H9 (cell line): ENCODE measurements around the gene ERC2. TPM values are rescaled to one million over a fixed set of nuclear protein-coding genes. Genes with fewer than 3 reads are reported as not detected.

Source experiments
- DNase-seq: peaks from one replicate; pipeline ENCODE4 v3.0.0-alpha.2; 2017
- H2AFZ ChIP-seq: one replicate; pipeline ENCODE4 v1.6.1; 2013; ENCODE audit warnings: mild to moderate bottlenecking, low read length, control low read depth, moderate library complexity
- H2AK5ac ChIP-seq: 2 replicates; pipeline ENCODE4 v1.6.1; 2013; ENCODE audit warnings: low read length, control low read depth, mixed read lengths; ENCODE audit not compliant: insufficient read length
- H2BK120ac ChIP-seq: one replicate; pipeline ENCODE4 v1.6.1; 2013; ENCODE audit warnings: low read depth, mild to moderate bottlenecking, low read length, control low read depth, inconsistent platforms; ENCODE audit not compliant: poor library complexity, severe bottlenecking
- H2BK12ac ChIP-seq: 2 replicates; pipeline ENCODE4 v1.6.1; 2013; ENCODE audit warnings: low read length, control low read depth, mixed read lengths, low read depth; ENCODE audit not compliant: insufficient read length
- H2BK15ac ChIP-seq: 2 replicates; pipeline ENCODE4 v1.6.1; 2013; ENCODE audit warnings: low read depth, low read length, control low read depth
- H2BK20ac ChIP-seq: one replicate; pipeline ENCODE4 v1.6.1; 2013; ENCODE audit warnings: low read depth, mild to moderate bottlenecking, low read length, control low read depth, inconsistent platforms; ENCODE audit not compliant: poor library complexity, severe bottlenecking
- H2BK5ac ChIP-seq: 2 replicates; pipeline ENCODE4 v1.6.1; 2013; ENCODE audit warnings: low read length, control low read depth, mixed read lengths; ENCODE audit not compliant: insufficient read length
- H3K14ac ChIP-seq: 2 replicates; pipeline ENCODE4 v1.6.1; 2013; ENCODE audit warnings: low read length, control low read depth; ENCODE audit not compliant: insufficient read depth
- H3K18ac ChIP-seq: 2 replicates; pipeline ENCODE4 v1.6.1; 2013; ENCODE audit warnings: low read depth, mild to moderate bottlenecking, mixed read lengths, low read length, control low read depth; ENCODE audit not compliant: insufficient read length
- H3K23ac ChIP-seq: 2 replicates; pipeline ENCODE4 v1.6.1; 2013; ENCODE audit warnings: low read length, control low read depth, mixed read lengths, low read depth; ENCODE audit not compliant: insufficient read length
- H3K23me2 ChIP-seq: 2 replicates; pipeline ENCODE4 v1.6.1; 2013; ENCODE audit warnings: low read depth, mild to moderate bottlenecking, mixed read lengths, low read length, control low read depth; ENCODE audit not compliant: insufficient read length, poor library complexity, severe bottlenecking
- H3K27ac ChIP-seq: 2 replicates; pipeline ENCODE4 v1.5.1; 2013; ENCODE audit warnings: low read length, control low read depth, mixed read lengths, low read depth; ENCODE audit not compliant: insufficient read length
- H3K27me3 ChIP-seq: 2 replicates; pipeline ENCODE4 v1.6.1; 2013; ENCODE audit warnings: low read length, control low read depth, inconsistent platforms; ENCODE audit not compliant: insufficient read depth
- H3K4ac ChIP-seq: 2 replicates; pipeline ENCODE4 v1.6.1; 2013; ENCODE audit warnings: low read depth, mild to moderate bottlenecking, control low read depth, inconsistent platforms, low read length, moderate library complexity
- H3K4me1 ChIP-seq: 2 replicates; pipeline ENCODE4 v1.6.1; 2013; ENCODE audit warnings: low read length, control low read depth, inconsistent platforms; ENCODE audit not compliant: insufficient read depth
- H3K4me2 ChIP-seq: 2 replicates; pipeline ENCODE4 v1.6.1; 2013; ENCODE audit warnings: low read length, control low read depth, mixed read lengths; ENCODE audit not compliant: insufficient read length, insufficient read depth
- H3K56ac ChIP-seq: 2 replicates; pipeline ENCODE4 v1.6.1; 2013; ENCODE audit warnings: low read depth, mild to moderate bottlenecking, mixed read lengths, low read length, control low read depth; ENCODE audit not compliant: insufficient read length
- H3K79me1 ChIP-seq: 2 replicates; pipeline ENCODE4 v1.6.1; 2013; ENCODE audit warnings: low read depth, mild to moderate bottlenecking, moderate library complexity, low read length, control low read depth, inconsistent platforms; ENCODE audit not compliant: insufficient read depth, poor library complexity, severe bottlenecking
- H3K79me2 ChIP-seq: 2 replicates; pipeline ENCODE4 v1.6.1; 2013; ENCODE audit warnings: low read length, control low read depth, inconsistent platforms; ENCODE audit not compliant: insufficient read depth
- H3K9ac ChIP-seq: 2 replicates; pipeline ENCODE4 v1.6.1; 2013; ENCODE audit warnings: low read length, control low read depth, mixed read lengths; ENCODE audit not compliant: insufficient read length; ENCODE audit errors: extremely low read depth
- H3K9me3 ChIP-seq: one replicate; pipeline ENCODE4 v1.6.1; 2013; ENCODE audit warnings: low read depth, low read length, inconsistent platforms; ENCODE audit not compliant: control insufficient read depth
- H3T11ph ChIP-seq: one replicate; pipeline ENCODE4 v1.6.1; 2013; ENCODE audit warnings: mild to moderate bottlenecking, low read length, control low read depth, inconsistent platforms
- H4K20me1 ChIP-seq: one replicate; pipeline ENCODE4 v1.6.1; 2013; ENCODE audit not compliant: control insufficient read depth, insufficient read length, insufficient read depth
- H4K5ac ChIP-seq: 2 replicates; pipeline ENCODE4 v1.6.1; 2013; ENCODE audit warnings: low read depth, mild to moderate bottlenecking, mixed read lengths, low read length, control low read depth; ENCODE audit not compliant: insufficient read length
- H4K8ac ChIP-seq: replicated peaks from 2 replicates; pipeline ENCODE4 v1.6.1; 2013; ENCODE audit warnings: low read length, control low read depth, mixed read lengths, low read depth; ENCODE audit not compliant: insufficient read length
- H4K91ac ChIP-seq: 2 replicates; pipeline ENCODE4 v1.6.1; 2013; ENCODE audit warnings: low read depth, mild to moderate bottlenecking, moderate library complexity, mixed read lengths, low read length, control low read depth; ENCODE audit not compliant: insufficient read length
- H3K27ac Mint-ChIP-seq, 3 experiments: 2 replicates in 2 of 3; 3 replicates in 1 of 3; pipeline ENCODE4 v1.8.0; 2020 to 2021; ENCODE audit warnings: mixed read lengths in 3 of 3, mild to moderate bottlenecking in 1 of 3, moderate library complexity in 1 of 3
- H3K27me3 Mint-ChIP-seq: 2 replicates; pipeline ENCODE4 v1.8.0; 2021; ENCODE audit warnings: low read depth, mild to moderate bottlenecking, moderate library complexity, mixed read lengths
- H3K36me3 Mint-ChIP-seq, 3 experiments: 2 replicates in 2 of 3; 3 replicates in 1 of 3; pipeline ENCODE4 v1.8.0; 2020 to 2021; ENCODE audit warnings: low read depth in 3 of 3, mixed read lengths in 3 of 3; ENCODE audit not compliant: insufficient read depth in 1 of 3
- H3K4me1 Mint-ChIP-seq, 2 experiments: 2 replicates each; pipeline ENCODE4 v1.8.0; 2020; ENCODE audit warnings: mixed read lengths in 2 of 2
- H3K4me3 Mint-ChIP-seq, 2 experiments: 2 replicates in 1 of 2; 3 replicates in 1 of 2; pipeline ENCODE4 v1.8.0; 2020 to 2021; ENCODE audit warnings: mild to moderate bottlenecking in 2 of 2, mixed read lengths in 2 of 2, moderate library complexity in 1 of 2
- H3K9me3 Mint-ChIP-seq, 2 experiments: 2 replicates in 1 of 2; 3 replicates in 1 of 2; pipeline ENCODE4 v1.8.0; 2020; ENCODE audit warnings: mild to moderate bottlenecking in 2 of 2, mixed read lengths in 2 of 2, moderate library complexity in 1 of 2
- WGBS: extraction: QIAGEN DNeasy Blood & Tissue Kit; methylation state at CpG from one replicate; pipeline ENCODE4 v1.1.7; 2013; ENCODE audit warnings: missing lambda C conversion rate, low lambda C conversion rate, mixed read lengths; ENCODE audit not compliant: insufficient read length; ENCODE audit errors: extremely low coverage; 5-methylcytosine and 5-hydroxymethylcytosine counted together
- total RNA-seq: library from RNA; stranded (reverse); gene quantifications from 2 replicates; pipeline ENCODE4 v1.2.1, GENCODE V29; 2021
- TF ChIP-seq, protein P1 (sequence below): fragments of 200-600 bp; sonication (generic); conservative IDR thresholded peaks from 3 replicates; pipeline ENCODE4 v1.8.0; 2021; ENCODE audit warnings: antibody characterized with exemption, mild to moderate bottlenecking

Gene ERC2
- total RNA-seq, 1 experiment from 2014 or later, result 15.4 TPM

DNA sequence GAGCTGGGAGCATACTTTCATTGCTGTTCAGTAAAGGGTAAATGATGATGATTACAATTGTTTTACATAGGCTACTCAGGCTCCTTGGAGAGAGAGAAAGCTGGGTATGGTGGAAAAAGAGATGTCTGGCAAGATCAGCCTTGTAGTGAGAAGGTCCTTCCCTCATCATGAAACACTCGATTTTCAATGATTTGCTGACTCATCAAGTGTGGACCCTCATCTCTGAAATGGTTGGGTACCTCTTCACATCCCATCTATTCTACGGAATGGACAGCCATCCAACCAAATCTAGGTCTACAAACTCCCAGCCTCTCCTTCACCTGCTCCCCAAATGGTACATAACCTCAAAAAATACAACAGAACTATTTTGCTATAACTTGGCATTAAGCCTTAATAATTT lies 610.6 kb downstream of the ERC2 start:
- Histone ChIP-seq H2BK5ac (no peak overlapping the region), H3K9me3 (no peaks in the 10 kb centered on the region), H3T11ph (no peak overlapping the region), H3K4me2 (no peak overlapping the region), H4K5ac (no peak overlapping the region), H2BK12ac (no peak overlapping the region), H2AFZ (no peak overlapping the region), H3K27ac (no peak overlapping the region), H3K9ac (no peak overlapping the region), H3K18ac (no peak overlapping the region), H4K91ac (no peak overlapping the region), H2BK20ac (no peak overlapping the region), H3K79me2 (no peaks in the 10 kb centered on the region), H4K20me1 (no peaks in the 10 kb centered on the region), H3K23me2 (no peaks in the 10 kb centered on the region), H4K8ac (no peak overlapping the region), H3K14ac (no peak overlapping the region), H2BK15ac (no peak overlapping the region), H3K4me1 (peaks cover 5% of the 10 kb centered on the region; the same call in 1 of the 2 replicates), H3K27me3 (no peaks in the 10 kb centered on the region), H2AK5ac (no peak overlapping the region), H3K56ac (no peak overlapping the region), H3K4ac (no peak overlapping the region), H3K79me1 (no peaks in the 10 kb centered on the region), H2BK120ac (no peak overlapping the region), H3K23ac (no peak overlapping the region)
- H3K9me3 Mint-ChIP-seq, result no peaks in the 10 kb centered on the region
- no peaks in the 10 kb centered on the region for H3K27me3 Mint-ChIP-seq
- no peak for DNase-seq
- H3K4me1 Mint-ChIP-seq, result peaks cover 35 to 40% of the 10 kb centered on the region in 2 experiments
- TF ChIP-seq, protein P1, sequence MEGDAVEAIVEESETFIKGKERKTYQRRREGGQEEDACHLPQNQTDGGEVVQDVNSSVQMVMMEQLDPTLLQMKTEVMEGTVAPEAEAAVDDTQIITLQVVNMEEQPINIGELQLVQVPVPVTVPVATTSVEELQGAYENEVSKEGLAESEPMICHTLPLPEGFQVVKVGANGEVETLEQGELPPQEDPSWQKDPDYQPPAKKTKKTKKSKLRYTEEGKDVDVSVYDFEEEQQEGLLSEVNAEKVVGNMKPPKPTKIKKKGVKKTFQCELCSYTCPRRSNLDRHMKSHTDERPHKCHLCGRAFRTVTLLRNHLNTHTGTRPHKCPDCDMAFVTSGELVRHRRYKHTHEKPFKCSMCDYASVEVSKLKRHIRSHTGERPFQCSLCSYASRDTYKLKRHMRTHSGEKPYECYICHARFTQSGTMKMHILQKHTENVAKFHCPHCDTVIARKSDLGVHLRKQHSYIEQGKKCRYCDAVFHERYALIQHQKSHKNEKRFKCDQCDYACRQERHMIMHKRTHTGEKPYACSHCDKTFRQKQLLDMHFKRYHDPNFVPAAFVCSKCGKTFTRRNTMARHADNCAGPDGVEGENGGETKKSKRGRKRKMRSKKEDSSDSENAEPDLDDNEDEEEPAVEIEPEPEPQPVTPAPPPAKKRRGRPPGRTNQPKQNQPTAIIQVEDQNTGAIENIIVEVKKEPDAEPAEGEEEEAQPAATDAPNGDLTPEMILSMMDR, result no peak
- WGBS, result no CpG with 5 or more reads among the region's 2 CpGs
- H3K4me3 Mint-ChIP-seq, result no peak overlapping the region
- H3K27ac Mint-ChIP-seq, result no peak overlapping the region
- H3K36me3 Mint-ChIP-seq, result no peaks in the 10 kb centered on the region
